ENCODE results near the gene PPFIBP2. TPM values are rescaled to one million over a fixed set of nuclear protein-coding genes. Genes with fewer than 3 reads are reported as not detected.

PPFIBP2 gene
- total RNA-seq, 5 donors from 2014 or later (not counting 1 experiment from before 2014, with no cell fraction given) = 12.5 to 46.6 (median 35.2) TPM

- H3K27ac Mint-ChIP-seq = no peak overlapping the region
Observed at GRCh38 chr11:7484131-7484530, 29.7 kb upstream of the PPFIBP2 start.

DNA sequence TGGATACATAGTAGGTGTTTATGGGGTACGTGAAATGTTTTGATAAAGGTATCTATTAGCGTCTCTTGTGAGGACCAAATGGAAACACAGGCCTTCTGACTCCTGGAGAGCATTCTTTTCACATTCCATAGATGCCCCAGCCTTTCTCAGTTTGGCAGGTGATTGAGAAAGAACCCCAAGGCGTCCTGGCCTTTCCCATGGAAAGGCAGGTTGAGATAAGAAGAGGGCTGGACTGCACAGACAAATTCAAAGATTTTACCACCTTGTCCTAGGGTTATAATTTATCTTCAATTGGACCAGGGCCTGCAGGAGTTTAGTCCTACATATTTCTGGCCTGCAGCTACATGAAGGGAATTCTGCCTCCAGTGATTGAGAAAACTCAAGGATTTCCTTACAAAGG lies 29.2 kb upstream of the PPFIBP2 start:
- Histone ChIP-seq H3K4me1 (ENCODE audit: control insufficient read depth in 1 of 2, extremely low read depth in 1 of 2, insufficient read depth in 2 of 2, low read length in 2 of 2) (no peaks in the 10 kb centered on the region), H3K27ac (ENCODE audit: low read length) (no peak overlapping the region), H3K9me3 (no peaks in the 10 kb centered on the region), H3K36me3 (ENCODE audit: control insufficient read depth in 2 of 2, extremely low read depth in 1 of 2, insufficient read depth in 1 of 2, low read length in 1 of 2) (no peaks in the 10 kb centered on the region), H3K4me3 (ENCODE audit: control insufficient read depth in 1 of 2, extremely low read depth in 1 of 2, low read length in 1 of 2) (no peak overlapping the region), H3K27me3 (replicated peaks in 1 of 2; ENCODE audit: control insufficient read depth in 2 of 2, extremely low read depth in 1 of 2, insufficient read depth in 2 of 2, low read length in 1 of 2) (peaks cover 0 to 6% of the 10 kb centered on the region in 2 experiments)
- Mint-ChIP-seq H3K27me3 (peaks cover 0 to 2% of the 10 kb centered on the region in 2 donors), H3K9me3 (no peaks in the 10 kb centered on the region), H3K27ac (no peak overlapping the region), H3K4me3 (no peak overlapping the region), H3K36me3 (no peaks in the 10 kb centered on the region), H3K4me1 (no peaks in the 10 kb centered on the region)
- POLR2A ChIA-PET = no interaction called here
- CTCF ChIA-PET = no interaction called here
- no peak for DNase-seq
- no peak for ATAC-seq (replicated peaks in 1 of 4)
- WGBS (ENCODE audit: insufficient coverage) = no CpG with 5 or more reads among the region's 3 CpGs

More at GRCh38 chr11:7484131-7484530, 29.7 kb upstream of the PPFIBP2 start:
- Histone ChIP-seq H3K4me3 (ENCODE audit: control insufficient read depth in 1 of 2, extremely low read depth in 1 of 2, low read length in 1 of 2) (no peak overlapping the region), H3K9me3 (no peaks in the 10 kb centered on the region), H3K36me3 (ENCODE audit: control insufficient read depth in 2 of 2, extremely low read depth in 1 of 2, insufficient read depth in 1 of 2, low read length in 1 of 2) (no peaks in the 10 kb centered on the region), H3K27me3 (replicated peaks in 1 of 2; ENCODE audit: control insufficient read depth in 2 of 2, extremely low read depth in 1 of 2, insufficient read depth in 2 of 2, low read length in 1 of 2) (peaks cover 0 to 6% of the 10 kb centered on the region in 2 experiments), H3K4me1 (ENCODE audit: control insufficient read depth in 1 of 2, extremely low read depth in 1 of 2, insufficient read depth in 2 of 2, low read length in 2 of 2) (no peaks in the 10 kb centered on the region), H3K27ac (ENCODE audit: low read length) (no peak overlapping the region)
- ChIA-PET CTCF (no interaction called here), POLR2A (no interaction called here)
- Mint-ChIP-seq H3K36me3 (no peaks in the 10 kb centered on the region), H3K27me3 (peaks cover 0 to 2% of the 10 kb centered on the region in 2 donors), H3K9me3 (no peaks in the 10 kb centered on the region), H3K4me1 (no peaks in the 10 kb centered on the region), H3K4me3 (no peak overlapping the region)
- 89% methylated on average over 2 of the region's 3 CpGs for WGBS (ENCODE audit: insufficient coverage)
- ATAC-seq (replicated peaks in 1 of 4) (no peak), DNase-seq (no peak)

- Mint-ChIP-seq H3K27me3 (peaks cover 0 to 2% of the 10 kb centered on the region in 2 donors), H3K36me3 (no peaks in the 10 kb centered on the region), H3K4me3 (no peak within 1 kb of the TSS), H3K4me1 (no peaks in the 10 kb centered on the region), H3K27ac (no peak within 1 kb of the TSS), H3K9me3 (no peaks in the 10 kb centered on the region)
- H3K4me3 ChIP-seq (ENCODE audit: control insufficient read depth in 1 of 2, extremely low read depth in 1 of 2, low read length in 1 of 2) = no peak within 1 kb of the TSS
- no peaks in the 10 kb centered on the region for H3K9me3 ChIP-seq
- H3K36me3 ChIP-seq (ENCODE audit: control insufficient read depth in 2 of 2, extremely low read depth in 1 of 2, insufficient read depth in 1 of 2, low read length in 1 of 2) = no peaks in the 10 kb centered on the region
- peaks cover 0 to 6% of the 10 kb centered on the region in 2 experiments for H3K27me3 ChIP-seq (replicated peaks in 1 of 2; ENCODE audit: control insufficient read depth in 2 of 2, extremely low read depth in 1 of 2, insufficient read depth in 2 of 2, low read length in 1 of 2)
- H3K4me1 ChIP-seq (ENCODE audit: control insufficient read depth in 1 of 2, extremely low read depth in 1 of 2, insufficient read depth in 2 of 2, low read length in 2 of 2) = no peaks in the 10 kb centered on the region
- WGBS (ENCODE audit: insufficient coverage) = 85% methylated on average over 12 of the region's 15 CpGs
- ChIA-PET CTCF (interaction anchor here in 1 of 2 donors (1.2 kb wide), 1 partner anchor 26 kb away, joined by 3 read pairs; no protein-coding TSS in a partner anchor), POLR2A (no interaction called here)
- DNase-seq = no peak
- no peak within 1 kb of the TSS for H3K27ac ChIP-seq (ENCODE audit: low read length)
- no peak for ATAC-seq (replicated peaks in 1 of 4)
Observed at GRCh38 chr11:7485186-7486097, 28.4 kb upstream of the PPFIBP2 start, which contains the start of gene OLFML1. Gene OLFML1, plus strand, starts transcription at chr11:7485506. Its CDS starts 370 bp downstream, at chr11:7485876.

GRCh38 chr11:7486098-7486780 lies 27.6 kb upstream of the PPFIBP2 start:
- no peak for ATAC-seq (replicated peaks in 1 of 4)
- Mint-ChIP-seq H3K27ac (no peak overlapping the region), H3K9me3 (no peaks in the 10 kb centered on the region), H3K27me3 (peaks cover 0 to 2% of the 10 kb centered on the region in 2 donors), H3K4me3 (no peak overlapping the region), H3K36me3 (no peaks in the 10 kb centered on the region), H3K4me1 (no peaks in the 10 kb centered on the region)
- no peaks in the 10 kb centered on the region for H3K9me3 ChIP-seq
- H3K4me3 ChIP-seq (ENCODE audit: control insufficient read depth in 1 of 2, extremely low read depth in 1 of 2, low read length in 1 of 2) = no peak overlapping the region
- H3K27me3 ChIP-seq (replicated peaks in 1 of 2; ENCODE audit: control insufficient read depth in 2 of 2, extremely low read depth in 1 of 2, insufficient read depth in 2 of 2, low read length in 1 of 2) = peaks cover 0 to 6% of the 10 kb centered on the region in 2 experiments
- DNase-seq = no peak
- CTCF ChIA-PET = interaction anchor here (0.6 to 1.2 kb wide), 2 partner anchors 14 to 27 kb away, joined by 3 to 4 read pairs; no protein-coding TSS in a partner anchor
- H3K27ac ChIP-seq (ENCODE audit: low read length) = no peak overlapping the region
- H3K36me3 ChIP-seq (ENCODE audit: control insufficient read depth in 2 of 2, extremely low read depth in 1 of 2, insufficient read depth in 1 of 2, low read length in 1 of 2) = no peaks in the 10 kb centered on the region
- H3K4me1 ChIP-seq (ENCODE audit: control insufficient read depth in 1 of 2, extremely low read depth in 1 of 2, insufficient read depth in 2 of 2, low read length in 2 of 2) = no peaks in the 10 kb centered on the region
- no CpG with 5 or more reads among the region's 2 CpGs for whole genome bisulfite sequencing (ENCODE audit: insufficient coverage)
- POLR2A ChIA-PET = no interaction called here

DNA sequence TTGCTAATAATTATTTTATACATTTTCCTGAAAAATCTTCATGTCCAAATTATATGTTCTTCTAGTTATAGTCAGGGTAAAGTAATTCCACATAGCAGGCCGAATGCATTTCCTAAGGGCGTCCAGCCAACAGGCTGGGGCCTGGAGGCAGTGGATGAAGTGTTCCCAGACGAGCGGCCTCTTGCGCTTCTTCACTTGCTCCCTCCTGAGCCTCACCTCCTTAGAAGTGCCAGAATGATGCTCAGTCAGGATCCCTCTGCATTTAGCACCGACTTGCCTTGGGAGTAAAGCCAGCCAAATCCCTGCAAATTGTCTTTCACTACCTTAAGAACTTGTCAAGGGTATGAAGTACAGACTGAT lies 27.0 kb upstream of the PPFIBP2 start:
- H3K27me3 Mint-ChIP-seq = peaks cover 0 to 2% of the 10 kb centered on the region in 2 donors
- no peak overlapping the region for H3K27ac ChIP-seq (ENCODE audit: low read length)
- no peaks in the 10 kb centered on the region for H3K4me1 Mint-ChIP-seq
- H3K9me3 Mint-ChIP-seq = no peaks in the 10 kb centered on the region
- H3K4me3 Mint-ChIP-seq = no peak overlapping the region
- H3K27ac Mint-ChIP-seq = no peak overlapping the region
- H3K27me3 ChIP-seq (replicated peaks in 1 of 2; ENCODE audit: control insufficient read depth in 2 of 2, extremely low read depth in 1 of 2, insufficient read depth in 2 of 2, low read length in 1 of 2) = peaks cover 0 to 6% of the 10 kb centered on the region in 2 experiments
- CTCF ChIA-PET = interaction anchor here (0.6 to 1.2 kb wide), 2 partner anchors 15 to 28 kb away, joined by 3 to 4 read pairs; no protein-coding TSS in a partner anchor
- 95% methylated on average over 4 of the region's 6 CpGs for WGBS (ENCODE audit: insufficient coverage)
- POLR2A ChIA-PET = no interaction called here
- no peak for ATAC-seq (replicated peaks in 1 of 4)
- H3K36me3 Mint-ChIP-seq = no peaks in the 10 kb centered on the region
- H3K4me1 ChIP-seq (ENCODE audit: control insufficient read depth in 1 of 2, extremely low read depth in 1 of 2, insufficient read depth in 2 of 2, low read length in 2 of 2) = no peaks in the 10 kb centered on the region
- no peaks in the 10 kb centered on the region for H3K9me3 ChIP-seq
- no peak overlapping the region for H3K4me3 ChIP-seq (ENCODE audit: control insufficient read depth in 1 of 2, extremely low read depth in 1 of 2, low read length in 1 of 2)
- no peak for DNase-seq
- H3K36me3 ChIP-seq (ENCODE audit: control insufficient read depth in 2 of 2, extremely low read depth in 1 of 2, insufficient read depth in 1 of 2, low read length in 1 of 2) = no peaks in the 10 kb centered on the region

DNA sequence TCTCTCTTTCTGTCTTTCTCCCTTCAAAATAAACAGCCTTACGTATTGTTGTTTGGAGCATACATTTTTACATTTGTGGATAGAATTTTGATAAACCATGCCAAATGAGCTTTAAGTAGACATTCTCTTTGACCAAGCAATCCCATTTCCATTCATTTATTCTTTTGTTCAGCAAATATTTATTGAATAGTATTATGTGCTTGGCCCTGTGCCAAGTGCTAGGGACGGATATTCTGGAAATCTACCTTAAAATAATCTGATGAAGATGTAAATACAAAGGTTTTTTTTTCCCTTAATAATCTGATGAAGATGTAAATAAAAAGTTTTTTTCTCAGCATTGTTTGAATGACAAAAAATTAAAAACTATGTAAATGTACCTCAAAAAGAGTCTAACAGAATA lies 26.4 kb upstream of the PPFIBP2 start:
- Histone ChIP-seq H3K9me3 (no peaks in the 10 kb centered on the region), H3K27ac (ENCODE audit: low read length) (no peak overlapping the region), H3K4me3 (ENCODE audit: control insufficient read depth in 1 of 2, extremely low read depth in 1 of 2, low read length in 1 of 2) (no peak overlapping the region), H3K27me3 (replicated peaks in 1 of 2; ENCODE audit: control insufficient read depth in 2 of 2, extremely low read depth in 1 of 2, insufficient read depth in 2 of 2, low read length in 1 of 2) (peaks cover 0 to 6% of the 10 kb centered on the region in 2 experiments), H3K4me1 (ENCODE audit: control insufficient read depth in 1 of 2, extremely low read depth in 1 of 2, insufficient read depth in 2 of 2, low read length in 2 of 2) (no peaks in the 10 kb centered on the region), H3K36me3 (ENCODE audit: control insufficient read depth in 2 of 2, extremely low read depth in 1 of 2, insufficient read depth in 1 of 2, low read length in 1 of 2) (no peaks in the 10 kb centered on the region)
- H3K36me3 Mint-ChIP-seq = no peaks in the 10 kb centered on the region
- ChIA-PET CTCF (no interaction called here), POLR2A (no interaction called here)
- H3K9me3 Mint-ChIP-seq = no peaks in the 10 kb centered on the region
- no CpG with 5 or more reads among the region's 2 CpGs for WGBS (ENCODE audit: insufficient coverage)
- H3K27me3 Mint-ChIP-seq = peaks cover 0 to 4% of the 10 kb centered on the region in 2 donors
- H3K27ac Mint-ChIP-seq = no peak overlapping the region
- ATAC-seq (replicated peaks in 1 of 4) (no peak), DNase-seq (no peak)
- H3K4me3 Mint-ChIP-seq = no peak overlapping the region
- H3K4me1 Mint-ChIP-seq = no peaks in the 10 kb centered on the region

Measured in T-cell (primary cell).